HCT116 (cell line): ENCODE measurements around the gene TMIGD3. TPM values are rescaled to one million over a fixed set of nuclear protein-coding genes. Genes with fewer than 3 reads are reported as not detected.

Experiments
- ATAC-seq: fragments of 200-7000 bp; cut with Tn5 transposase; 2 replicates; pipeline ENCODE4 v1.9.1; 2020; ENCODE audit warnings: mild to moderate bottlenecking, moderate library complexity
- BruUV-seq: library from RNA; stranded (reverse); fragments of 400-500 nt; replicated peaks from 2 replicates; lab custom pipeline; 2021; lab: Mats Ljungman, UMichigan
- CTCF ChIA-PET: fragments of 300-600 bp; sonication (Branson Sonifier 250); formaldehyde crosslinking; loops from one replicate; lab custom pipeline; 2021; ENCODE audit warnings: antibody characterized with exemption; lab: Charles Lee
- POLR2A ChIA-PET: fragments of 300-600, 350-600 bp; sonication (Branson Sonifier 250); formaldehyde crosslinking; loops from one replicate; lab custom pipeline; 2021; ENCODE audit warnings: antibody characterized with exemption; lab: Charles Lee
- RAD21 ChIA-PET, 2 experiments: fragments of 300-600 bp; sonication (Branson Sonifier 250); formaldehyde crosslinking; loops; one replicate each; lab custom pipeline; 2023; ENCODE audit warnings: low total read pairs in 2 of 2; ENCODE audit not compliant: uncharacterized antibody in 2 of 2, unreplicated experiment in 2 of 2, low non-redundant PET in 1 of 2; lab: Charles Lee
- DNase-seq: peaks from one replicate; pipeline ENCODE4 v3.0.0-alpha.2; 2010; ENCODE audit warnings: low read depth, low spot score
- H2AFZ ChIP-seq: fragments of 200-600 bp; shearing (Covaris generic), sonication (generic); 2 replicates; pipeline ENCODE4 v1.6.1; 2017; ENCODE audit warnings: low read depth, mixed run types, mixed read lengths, antibody characterized with exemption, low read length; ENCODE audit not compliant: poor library complexity, severe bottlenecking
- H3K27ac ChIP-seq: 2 replicates; pipeline ENCODE4 v1.5.1; 2012; ENCODE audit warnings: low read depth, low read length
- H3K27me3 ChIP-seq: fragments of 200-600 bp; sonication (generic); 2 replicates; pipeline ENCODE4 v1.6.1; 2016; ENCODE audit warnings: mixed run types, low read length, mixed read lengths; ENCODE audit not compliant: insufficient read depth
- H3K36me3 ChIP-seq, 2 experiments: fragments of 200-500 bp in 1 of 2; fragments of 200-600 bp in 1 of 2; sonication (Bioruptor generic) in 1 of 2; sonication (generic) in 1 of 2; 2 replicates each; pipeline versions ENCODE4 v1.5.1 to v1.6.1; 2014 to 2016; ENCODE audit warnings: low read length in 2 of 2, inconsistent platforms in 1 of 2, mixed read lengths in 1 of 2, mixed run types in 1 of 2; ENCODE audit not compliant: insufficient read depth in 2 of 2, control insufficient read depth in 1 of 2
- H3K4me1 ChIP-seq, 2 experiments: fragments of 200-600 bp in 1 of 2; sonication (generic) in 1 of 2; 2 replicates each; pipeline versions ENCODE4 v1.5.1 to v1.6.1; 2012 to 2017; ENCODE audit warnings: low read length in 2 of 2, inconsistent platforms in 1 of 2, mild to moderate bottlenecking in 1 of 2, mixed read lengths in 1 of 2, mixed run types in 1 of 2, moderate library complexity in 1 of 2; ENCODE audit not compliant: insufficient read depth in 2 of 2, control insufficient read depth in 1 of 2
- H3K4me2 ChIP-seq: fragments of 200-600 bp; sonication (generic); 2 replicates; pipeline ENCODE4 v1.6.1; 2017; ENCODE audit warnings: mixed run types, low read length, mixed read lengths
- H3K4me3 ChIP-seq, 2 experiments: fragments of 200-600 bp in 1 of 2; sonication (generic) in 1 of 2; replicated peaks in 1 of 2; 2 replicates each; pipeline ENCODE4 v1.5.1; 2011 to 2016; ENCODE audit warnings: low read length in 2 of 2, control low read depth in 1 of 2, low read depth in 1 of 2, mild to moderate bottlenecking in 1 of 2, mixed read lengths in 1 of 2, mixed run types in 1 of 2
- H3K79me2 ChIP-seq: fragments of 200-600 bp; sonication (generic); 2 replicates; pipeline ENCODE4 v1.6.1; 2017; ENCODE audit warnings: mild to moderate bottlenecking, mixed run types, low read length, moderate library complexity, mixed read lengths; ENCODE audit not compliant: insufficient read depth
- H3K9ac ChIP-seq: fragments of 200-600 bp; sonication (generic); 2 replicates; pipeline ENCODE4 v1.6.1; 2016; ENCODE audit warnings: low read length, mixed read lengths
- H3K9me2 ChIP-seq: fragments of 200-600 bp; sonication (generic), shearing (Covaris generic); 2 replicates; pipeline ENCODE4 v1.6.1; 2017; ENCODE audit warnings: mixed run types, mild to moderate bottlenecking, moderate library complexity; ENCODE audit not compliant: insufficient read depth
- H3K9me3 ChIP-seq, 2 experiments: fragments of 200-500 bp in 1 of 2; fragments of 200-600 bp in 1 of 2; sonication (Bioruptor generic) in 1 of 2; sonication (generic) in 1 of 2; 2 replicates each; pipeline ENCODE4 v1.6.1; 2014 to 2017; ENCODE audit warnings: low read length in 2 of 2, mixed read lengths in 2 of 2, inconsistent platforms in 1 of 2, low read depth in 1 of 2, mild to moderate bottlenecking in 1 of 2, mixed run types in 1 of 2, moderate library complexity in 1 of 2; ENCODE audit not compliant: control insufficient read depth in 1 of 2, insufficient read depth in 1 of 2
- H4K20me1 ChIP-seq: fragments of 200-600 bp; sonication (generic), shearing (Covaris generic); 2 replicates; pipeline ENCODE4 v1.6.1; 2017; ENCODE audit warnings: mixed run types, mild to moderate bottlenecking, moderate library complexity; ENCODE audit not compliant: insufficient read depth
- ATF3 ChIP-seq: IDR thresholded peaks from 2 replicates; pipeline ENCODE4 v1.6.1; 2012
- CBX3 ChIP-seq: IDR thresholded peaks from 2 replicates; pipeline ENCODE4 v1.6.1; 2012; ENCODE audit warnings: low read depth
- CEBPB ChIP-seq: IDR thresholded peaks from 2 replicates; pipeline ENCODE4 v1.6.1; 2012; ENCODE audit warnings: low read depth
- EGR1 ChIP-seq: IDR thresholded peaks from 2 replicates; pipeline ENCODE4 v1.6.1; 2012; ENCODE audit warnings: low read depth
- EZH2 ChIP-seq: fragments of 200-600 bp; sonication (generic); IDR thresholded peaks from 2 replicates; pipeline ENCODE4 v1.6.1; 2017; ENCODE audit warnings: antibody characterized with exemption, mixed run types
- EZH2phosphoT487 ChIP-seq: fragments of 200-600 bp; IDR thresholded peaks from 2 replicates; pipeline ENCODE4 v1.6.1; 2018; ENCODE audit warnings: antibody characterized with exemption, borderline replicate concordance
- FOSL1 ChIP-seq: IDR thresholded peaks from 2 replicates; pipeline ENCODE4 v1.6.1; 2012; ENCODE audit warnings: low read depth
- JUND ChIP-seq: IDR thresholded peaks from 2 replicates; pipeline ENCODE4 v1.6.1; 2012
- MAX ChIP-seq: IDR thresholded peaks from 2 replicates; pipeline ENCODE4 v1.6.1; 2012
- POLR2A ChIP-seq: IDR thresholded peaks from 2 replicates; pipeline ENCODE4 v1.7.0; 2011; ENCODE audit warnings: borderline replicate concordance; ENCODE audit not compliant: insufficient read depth, insufficient read length; ENCODE audit errors: extremely low read depth
- POLR2AphosphoS5 ChIP-seq: IDR thresholded peaks from 2 replicates; pipeline ENCODE4 v1.6.1; 2011; ENCODE audit warnings: mild to moderate bottlenecking, low read depth, low read length, moderate library complexity
- REST ChIP-seq: IDR thresholded peaks from 2 replicates; pipeline ENCODE4 v1.6.1; 2012; ENCODE audit warnings: low read depth
- SIN3A ChIP-seq: IDR thresholded peaks from 2 replicates; pipeline ENCODE4 v1.6.1; 2012; ENCODE audit warnings: low read depth
- SP1 ChIP-seq: IDR thresholded peaks from 2 replicates; pipeline ENCODE4 v1.6.1; 2012; ENCODE audit warnings: low read depth
- SRF ChIP-seq: IDR thresholded peaks from 2 replicates; pipeline ENCODE4 v1.6.1; 2012; ENCODE audit warnings: low read depth
- TCF7L2 ChIP-seq: IDR thresholded peaks from 2 replicates; pipeline ENCODE4 v1.7.0; 2011; ENCODE audit warnings: borderline replicate concordance, inconsistent platforms; ENCODE audit not compliant: insufficient read depth, insufficient read length; ENCODE audit errors: extremely low read depth
- YY1 ChIP-seq: IDR thresholded peaks from 2 replicates; pipeline ENCODE4 v1.6.1; 2011; ENCODE audit warnings: low read length, low read depth, moderate library complexity, mild to moderate bottlenecking; ENCODE audit not compliant: insufficient replicate concordance; ENCODE audit errors: extremely low read depth
- ZFX ChIP-seq: fragments of 450-650 bp; IDR thresholded peaks from 2 replicates; pipeline ENCODE4 v1.6.1; 2017
- ZNF274 ChIP-seq: fragments of 200-500 bp; sonication (Bioruptor generic); IDR thresholded peaks from 2 replicates; pipeline ENCODE4 v1.6.1; 2014; ENCODE audit warnings: mild to moderate bottlenecking, low read depth, low read length, inconsistent platforms
- intact Hi-C: fragments of 100-400 bp; cut with micrococcal nuclease; formaldehyde crosslinking; loops from 2 replicates; pipeline ENCODE4 v1.10.0; 2022
- total RNA-seq: library from RNA; stranded (reverse); gene quantifications from one replicate; pipeline ENCODE4 v1.2.1, GENCODE V29; 2021; ENCODE audit not compliant: unreplicated experiment

TMIGD3 gene
- total RNA-seq, 1 experiment from 2014 or later: not detected

- TF ChIP-seq FOSL1: no peak
- TF ChIP-seq ZFX: no peak
- no peak for TF ChIP-seq MAX
- no TSS peak for BruUV-seq
These were observed 7.9 kb upstream of the TMIGD3 start for GRCh38 chr1:111511370-111511769.

GRCh38 chr1:111509997-111510375 is 6.6 kb upstream of the TMIGD3 start:
- H4K20me1 ChIP-seq: no peaks in the 10 kb centered on the region
- intact Hi-C loops: no loop called here
- H3K27ac ChIP-seq: no peak overlapping the region
- RAD21 ChIA-PET: interaction anchor here in 1 of 2 experiments (1.4 kb wide), 1 partner anchor 204 kb away, joined by 3 read pairs; no protein-coding TSS in a partner anchor
- POLR2A ChIA-PET: interaction anchor here (3.1 kb wide), 1 partner anchor 12 kb away, joined by 11 read pairs; no protein-coding TSS in a partner anchor
- peaks cover 9 to 16% of the 10 kb centered on the region in 2 experiments for H3K4me1 ChIP-seq
- no peaks in the 10 kb centered on the region for H3K9me3 ChIP-seq
- no peak for DNase-seq
- no peak overlapping the region for H3K4me2 ChIP-seq
- H3K9ac ChIP-seq: no peak overlapping the region
- H3K9me2 ChIP-seq: no peaks in the 10 kb centered on the region
- CTCF ChIA-PET: interaction anchor here (2.1 to 4.2 kb wide), 2 partner anchors 236 to 258 kb away, joined by 6 to 33 read pairs; no protein-coding TSS in a partner anchor
- no peaks in the 10 kb centered on the region for H3K36me3 ChIP-seq
- no peak overlapping the region for H3K4me3 ChIP-seq
- no peak for ATAC-seq
- BruUV-seq: no TSS peak
- no peak overlapping the region for H2AFZ ChIP-seq
- no peaks in the 10 kb centered on the region for H3K79me2 ChIP-seq
- H3K27me3 ChIP-seq: no peaks in the 10 kb centered on the region
- no peak for TF ChIP-seq EGR1
- TF ChIP-seq SP1: no peak
- TF ChIP-seq CEBPB: no peak
- TF ChIP-seq FOSL1: no peak
- TF ChIP-seq SIN3A: no peak
- no peak for TF ChIP-seq ZFX
- TF ChIP-seq YY1: no peak
- TF ChIP-seq SRF: no peak
- TF ChIP-seq TCF7L2: no peak
- TF ChIP-seq EZH2phosphoT487: no peak
- TF ChIP-seq CBX3: no peak
- TF ChIP-seq ATF3: no peak
- no peak for TF ChIP-seq POLR2AphosphoS5
- TF ChIP-seq POLR2A: no peak
- no peak for TF ChIP-seq ZNF274
- TF ChIP-seq REST: no peak
- TF ChIP-seq JUND: no peak
- TF ChIP-seq MAX: no peak
- no peak for TF ChIP-seq EZH2

More at GRCh38 chr1:111511370-111511769, 7.9 kb upstream of the TMIGD3 start:
- H3K9ac ChIP-seq: no peak overlapping the region
- H2AFZ ChIP-seq: no peak overlapping the region
- H3K27ac ChIP-seq: no peak overlapping the region
- intact Hi-C loops: no loop called here
- no peaks in the 10 kb centered on the region for H3K9me3 ChIP-seq
- RAD21 ChIA-PET: no interaction called here
- ATAC-seq: no peak
- H3K36me3 ChIP-seq: no peaks in the 10 kb centered on the region
- H3K9me2 ChIP-seq: no peaks in the 10 kb centered on the region
- H4K20me1 ChIP-seq: no peaks in the 10 kb centered on the region
- no peak overlapping the region for H3K4me3 ChIP-seq
- H3K4me1 ChIP-seq: peaks cover 9 to 16% of the 10 kb centered on the region in 2 experiments
- H3K27me3 ChIP-seq: no peaks in the 10 kb centered on the region
- no peak for DNase-seq
- no peak overlapping the region for H3K4me2 ChIP-seq
- POLR2A ChIA-PET: no interaction called here
- CTCF ChIA-PET: no interaction called here
- no peaks in the 10 kb centered on the region for H3K79me2 ChIP-seq
